ENCODE measurements around the gene GAMT.
"Not testable (repeated sequence)": the region's sequence is repeated elsewhere in the genome, so short reads cannot be mapped to it uniquely, and the experiment has no call there.

Gene GAMT

DNA sequence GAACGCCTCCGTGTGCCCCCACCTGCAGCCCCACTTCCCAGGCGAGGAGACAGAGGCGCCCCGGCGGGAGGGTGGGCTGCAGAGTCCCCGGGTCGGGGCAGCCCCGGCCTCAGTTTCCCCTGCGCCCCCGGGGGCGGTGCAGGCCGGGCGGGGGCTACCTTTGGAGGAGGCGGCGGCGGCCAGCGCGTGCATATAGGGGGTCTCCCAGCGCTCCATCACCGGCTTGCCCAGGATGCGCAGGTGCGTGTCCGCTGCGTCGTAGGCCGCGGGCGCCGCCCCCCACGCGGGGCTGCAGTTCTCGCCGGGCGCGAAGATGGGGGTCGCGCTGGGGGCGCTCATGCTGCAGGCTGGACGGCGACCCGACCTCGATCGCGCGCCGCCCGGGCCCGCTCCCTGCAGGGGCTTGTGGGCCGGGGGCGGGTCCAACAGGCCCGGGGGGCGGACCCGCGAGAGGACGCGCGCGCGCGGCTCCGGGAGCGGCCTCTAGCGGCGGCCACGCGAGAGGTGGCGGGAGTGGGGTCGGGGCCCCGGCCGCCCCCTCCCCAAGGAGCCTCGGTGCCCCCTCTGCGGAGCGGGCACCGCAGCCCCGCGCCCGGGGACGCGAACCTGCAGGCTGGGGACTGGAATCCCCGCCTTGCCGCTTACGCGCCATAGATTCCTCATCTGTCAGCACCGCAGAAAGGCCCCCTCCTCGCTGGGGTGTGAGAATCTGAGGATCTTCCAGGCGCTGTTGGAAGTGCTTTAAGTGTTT, at the start of gene GAMT:
Gene GAMT (minus strand): TSS at position 405 of the 751 bp plus-strand sequence. CDS start 66 bp downstream, at position 339.
- DNase-seq: peak; percentile 64

DNA sequence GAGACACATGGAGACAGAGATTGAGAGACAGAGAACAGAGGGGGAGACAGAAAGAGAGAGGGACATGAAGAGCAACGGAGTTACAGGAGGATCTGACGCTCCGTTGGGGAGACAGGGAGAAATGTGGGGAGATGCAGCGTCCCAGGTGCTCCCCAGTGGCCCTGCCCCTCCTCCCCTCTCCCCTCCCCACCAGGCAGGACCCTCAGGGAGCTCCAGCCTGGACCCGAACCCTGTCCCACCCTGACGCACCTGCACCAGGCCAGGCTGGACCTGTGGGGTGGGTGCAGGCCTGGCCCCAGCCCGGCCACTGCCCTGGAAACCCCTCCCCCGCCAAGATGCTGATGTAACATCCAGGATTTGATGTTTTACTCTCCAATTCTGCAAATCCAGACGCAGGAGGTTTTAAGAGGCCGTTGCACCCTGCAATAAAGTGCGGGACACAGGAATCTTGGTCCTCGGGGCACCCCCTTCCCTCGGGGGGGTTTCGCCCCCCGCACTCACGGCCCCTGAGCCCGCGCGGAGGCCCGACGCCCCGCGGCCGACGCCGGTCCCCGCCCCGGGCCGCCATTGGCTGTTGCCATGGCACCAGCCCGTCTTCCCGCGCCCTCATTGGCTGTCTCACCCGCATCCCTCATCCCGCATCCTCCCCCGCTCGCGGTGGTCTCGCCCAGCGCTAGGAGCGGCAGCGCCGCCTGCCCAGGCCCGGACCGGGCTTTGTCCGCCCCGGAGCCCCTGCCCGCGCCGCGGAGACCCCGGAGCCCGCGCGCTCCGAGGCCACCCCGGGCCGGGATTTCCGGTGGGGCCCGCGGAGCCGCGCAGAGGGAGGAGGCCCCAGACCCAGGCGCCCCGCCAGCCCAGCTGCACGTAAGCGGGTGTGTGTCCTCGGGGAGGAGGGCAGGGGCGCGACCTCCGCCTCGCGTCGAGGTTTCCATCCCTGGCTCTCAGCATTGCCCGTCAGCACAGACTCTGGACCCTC, 48.4 kb upstream of the GAMT start, which contains the start of gene APC2:
Gene APC2 (plus strand): TSS at position 655 of the 976 bp plus-strand sequence. CDS start 2,881 bp downstream, outside the sequence.
- DNase-seq: peak; percentile 94

DNA sequence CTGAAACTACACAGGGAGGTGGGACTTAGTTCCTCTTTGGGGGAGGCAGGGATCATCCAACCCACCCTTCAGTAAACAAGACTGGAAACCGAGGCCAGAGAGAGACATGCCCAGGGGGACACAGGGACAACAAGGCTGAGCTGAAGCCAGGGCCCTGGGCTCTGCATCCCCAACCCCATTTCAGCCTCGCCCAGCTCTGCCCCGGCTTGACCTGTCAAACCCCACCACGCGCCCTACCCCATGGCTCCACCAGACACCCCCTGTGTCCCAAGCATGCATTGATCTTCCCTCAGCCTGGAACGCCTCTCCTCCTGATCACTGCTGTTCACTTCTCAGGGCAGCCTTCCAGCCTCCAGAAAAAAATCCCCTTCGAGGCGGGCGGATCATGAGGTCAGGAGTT, 46.6 kb upstream of the GAMT start:
- no peak for DNase-seq

DNA sequence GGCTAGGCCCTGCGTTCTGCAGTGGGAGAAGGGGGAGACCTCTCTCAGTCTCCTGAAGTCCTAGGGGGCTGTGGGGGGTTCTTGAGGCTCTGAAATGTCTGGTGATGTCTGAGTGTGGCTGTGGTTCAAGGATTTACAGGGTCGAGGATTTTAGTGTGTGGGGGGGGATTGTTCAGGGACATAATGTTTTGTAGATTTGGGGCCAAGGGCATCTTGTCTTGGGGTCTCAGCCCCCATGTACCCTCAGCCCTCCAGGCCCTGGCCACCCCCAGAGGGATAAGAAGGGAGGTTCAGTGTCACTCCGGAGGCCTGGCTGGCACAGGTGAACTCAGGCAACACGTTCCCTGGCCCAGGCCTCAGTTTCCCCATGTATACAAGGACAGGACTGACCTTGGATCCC, 46.2 kb upstream of the GAMT start:
- no peak for DNase-seq

DNA sequence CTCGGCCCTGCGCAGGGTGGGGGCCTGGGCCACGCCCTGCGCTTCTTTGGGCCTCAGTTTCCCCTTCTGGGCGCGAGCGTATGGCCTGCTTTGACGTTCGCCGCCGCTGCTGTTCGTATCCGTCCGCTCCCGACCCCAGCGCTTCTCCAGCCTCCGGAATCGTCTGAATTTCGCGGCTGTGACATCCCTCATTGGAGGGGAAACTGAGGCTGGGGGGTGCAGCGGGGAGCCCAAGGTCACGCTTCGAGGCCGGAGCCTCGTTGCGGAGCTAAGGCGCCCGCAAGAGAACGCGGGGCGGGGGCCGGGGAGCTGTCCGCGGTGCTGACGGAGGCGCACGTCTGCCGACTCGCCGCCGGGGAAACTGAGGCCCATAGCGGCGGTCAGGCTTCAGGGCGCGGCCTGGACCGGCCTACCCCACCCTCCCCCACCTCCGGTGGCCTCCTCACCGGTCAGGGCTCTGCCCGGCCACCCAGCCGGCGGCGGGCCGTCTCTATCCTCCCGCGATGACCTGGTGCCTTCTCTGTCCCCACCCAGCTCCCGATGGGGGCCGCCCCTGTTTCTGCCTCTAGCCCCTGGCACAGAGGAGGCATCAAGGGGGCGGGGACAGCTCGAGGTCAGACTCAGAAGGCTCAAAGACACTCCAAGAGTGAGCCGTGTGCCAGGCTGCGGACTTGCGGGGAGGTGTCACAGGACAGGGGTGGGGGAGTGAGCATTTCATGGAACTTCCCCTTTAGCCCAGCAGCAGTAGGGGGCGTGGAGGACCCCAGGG, 45.6 kb upstream of the GAMT start:
- DNase-seq: peak; percentile 57

DNA sequence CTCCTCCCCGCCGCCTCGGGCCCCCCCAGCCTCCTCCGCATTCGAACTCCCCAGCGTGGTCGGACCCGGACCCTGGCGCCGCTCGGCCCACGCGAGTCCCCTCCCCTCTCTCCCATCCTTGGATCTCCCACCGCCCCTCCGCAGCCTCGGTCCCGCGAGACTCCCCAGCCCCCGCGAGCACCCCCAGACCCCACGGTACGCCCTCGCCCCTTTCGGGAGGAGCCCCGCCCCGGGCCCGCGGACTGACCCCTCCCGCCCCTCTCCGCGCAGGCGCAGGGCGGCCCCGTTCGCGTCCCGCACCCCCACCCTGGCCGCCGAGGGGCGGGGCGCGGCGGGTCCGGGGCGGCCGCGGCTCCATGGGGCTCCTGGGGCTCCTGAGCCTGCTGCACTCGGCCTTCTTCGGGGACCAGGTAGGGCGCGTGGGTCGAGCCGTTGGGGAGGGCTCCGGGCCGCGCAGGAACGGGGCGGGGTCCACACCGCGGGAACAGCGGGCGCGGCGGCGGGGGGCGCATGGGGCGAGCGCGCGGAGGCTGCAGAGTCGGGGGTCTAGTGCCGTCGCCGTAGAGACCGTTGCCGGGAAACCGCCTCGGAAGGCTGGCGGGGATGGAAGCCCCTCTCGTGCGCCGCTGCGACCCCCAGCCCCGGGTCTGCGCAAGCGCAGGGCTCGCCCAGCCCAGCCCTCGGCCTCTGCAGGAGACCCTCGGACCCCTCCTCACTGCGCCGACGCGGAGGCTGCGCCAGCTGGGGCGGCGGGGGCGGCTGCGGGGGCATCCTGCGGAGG, 44.8 kb upstream of the GAMT start:
- peak; percentile 94 for DNase-seq

DNA sequence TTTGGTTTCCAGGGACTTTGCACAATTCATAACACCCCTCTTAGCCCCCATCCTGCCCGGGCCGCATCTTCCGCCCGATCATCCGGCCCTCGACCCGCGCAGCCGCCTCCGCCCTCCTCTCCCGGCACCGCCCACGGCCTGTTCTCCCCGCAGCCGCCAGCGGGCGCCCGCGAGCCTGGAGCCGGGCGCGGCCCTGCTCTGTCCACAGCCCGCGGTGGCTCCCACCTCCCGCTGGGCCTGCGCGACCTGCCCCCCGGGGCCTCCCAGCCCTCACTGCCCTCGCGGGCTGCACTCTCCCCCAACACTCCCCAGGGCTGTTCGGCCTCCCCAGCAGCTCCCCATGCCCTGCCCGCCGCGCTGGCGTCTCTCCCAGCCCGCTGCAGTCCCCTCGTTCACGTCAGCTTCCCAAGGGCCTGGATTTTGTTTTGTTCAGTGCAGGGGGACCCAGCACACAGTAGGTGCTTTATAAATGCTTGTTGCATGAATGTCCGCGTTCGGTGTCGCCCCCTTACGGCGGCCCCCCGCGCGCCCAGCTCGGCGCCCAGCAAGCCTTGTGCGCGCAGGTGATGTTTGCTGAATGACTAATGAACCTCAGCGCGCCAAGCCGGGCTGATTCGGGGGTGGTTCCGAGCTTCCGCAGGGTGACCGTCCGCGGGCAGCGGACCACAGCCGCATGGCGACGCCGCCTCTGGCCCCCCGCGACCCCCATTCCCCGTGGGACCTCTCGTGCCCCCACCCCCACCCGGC, 44.0 kb upstream of the GAMT start:
- DNase-seq: peak; percentile 94

DNA sequence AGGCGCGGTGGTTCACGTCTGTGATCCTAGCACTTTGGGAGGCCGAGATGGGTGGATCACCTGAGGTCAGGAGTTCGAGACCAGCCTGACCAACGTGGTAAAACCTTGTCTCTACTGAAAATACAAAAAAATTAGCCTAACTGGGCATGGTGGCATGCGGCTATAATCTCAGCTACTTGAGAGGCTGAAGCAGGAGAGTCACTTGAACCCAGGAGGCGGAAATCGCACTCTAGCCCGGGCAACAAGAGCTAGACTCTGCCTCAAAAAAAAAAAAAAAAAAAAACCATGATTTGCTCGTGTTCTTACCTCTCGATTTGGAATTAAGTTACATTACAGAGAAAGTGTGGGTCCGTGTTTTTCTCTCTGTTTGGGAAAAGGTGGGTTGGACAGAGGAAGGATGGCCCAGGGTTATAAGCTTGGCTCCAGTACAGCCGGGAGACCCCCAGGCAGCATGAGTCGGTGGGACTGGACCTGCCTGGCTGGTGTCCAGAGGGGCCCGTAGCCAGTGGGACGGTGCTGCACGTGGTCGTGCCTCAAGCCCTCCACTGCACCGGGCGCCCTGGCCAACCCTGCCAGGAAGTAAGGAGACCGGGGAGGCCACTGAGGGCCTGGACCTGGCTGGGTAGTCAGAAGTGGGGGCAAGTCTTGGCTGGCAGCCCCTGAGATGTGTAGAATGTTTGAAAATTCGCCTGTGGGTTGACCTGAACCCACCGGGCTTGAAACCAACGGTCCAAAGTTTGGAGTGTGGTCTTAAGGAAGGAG, 40.5 kb upstream of the GAMT start:
- no peak for DNase-seq

DNA sequence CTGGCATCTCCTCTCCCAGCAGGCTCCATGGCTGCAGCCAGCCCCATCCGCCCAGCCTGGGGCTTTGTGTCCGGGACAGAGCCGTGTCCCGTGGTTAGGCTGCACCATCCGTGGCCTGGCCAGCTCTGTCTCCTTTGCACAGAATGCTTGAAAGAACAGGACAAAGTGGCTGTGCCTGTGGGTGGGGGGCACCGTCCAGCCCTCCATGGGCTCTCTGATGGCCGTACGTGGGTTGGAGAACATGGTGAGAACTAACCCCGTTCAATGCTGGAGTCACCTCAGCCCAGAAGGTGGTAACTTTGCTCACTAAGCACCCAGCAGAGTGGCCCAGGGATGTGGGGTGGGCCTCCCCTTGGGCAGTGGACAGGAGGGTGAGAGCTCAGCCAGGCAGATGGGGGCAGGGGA, 39.7 kb upstream of the GAMT start:
- DNase-seq: no peak

DNA sequence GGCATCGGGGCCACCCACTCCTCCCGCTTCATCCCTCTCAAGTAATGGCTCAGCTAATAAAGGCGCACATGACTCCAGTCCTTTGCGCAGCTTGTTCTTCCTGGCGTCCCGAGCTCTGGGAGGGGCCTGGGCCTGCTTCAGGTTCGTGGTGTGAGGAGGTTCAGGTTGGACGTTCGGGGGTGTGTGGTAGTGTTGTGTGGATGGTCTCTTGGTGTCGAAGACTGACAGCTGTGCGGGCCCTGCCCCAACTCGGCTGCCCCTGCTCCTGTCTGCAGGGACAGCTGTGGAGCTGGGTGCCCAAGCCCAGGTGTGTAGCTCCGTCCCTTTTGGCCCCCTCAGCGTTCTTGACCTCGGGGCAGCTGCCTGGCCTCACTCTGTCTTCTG, 39.1 kb upstream of the GAMT start:
- no peak for DNase-seq

DNA sequence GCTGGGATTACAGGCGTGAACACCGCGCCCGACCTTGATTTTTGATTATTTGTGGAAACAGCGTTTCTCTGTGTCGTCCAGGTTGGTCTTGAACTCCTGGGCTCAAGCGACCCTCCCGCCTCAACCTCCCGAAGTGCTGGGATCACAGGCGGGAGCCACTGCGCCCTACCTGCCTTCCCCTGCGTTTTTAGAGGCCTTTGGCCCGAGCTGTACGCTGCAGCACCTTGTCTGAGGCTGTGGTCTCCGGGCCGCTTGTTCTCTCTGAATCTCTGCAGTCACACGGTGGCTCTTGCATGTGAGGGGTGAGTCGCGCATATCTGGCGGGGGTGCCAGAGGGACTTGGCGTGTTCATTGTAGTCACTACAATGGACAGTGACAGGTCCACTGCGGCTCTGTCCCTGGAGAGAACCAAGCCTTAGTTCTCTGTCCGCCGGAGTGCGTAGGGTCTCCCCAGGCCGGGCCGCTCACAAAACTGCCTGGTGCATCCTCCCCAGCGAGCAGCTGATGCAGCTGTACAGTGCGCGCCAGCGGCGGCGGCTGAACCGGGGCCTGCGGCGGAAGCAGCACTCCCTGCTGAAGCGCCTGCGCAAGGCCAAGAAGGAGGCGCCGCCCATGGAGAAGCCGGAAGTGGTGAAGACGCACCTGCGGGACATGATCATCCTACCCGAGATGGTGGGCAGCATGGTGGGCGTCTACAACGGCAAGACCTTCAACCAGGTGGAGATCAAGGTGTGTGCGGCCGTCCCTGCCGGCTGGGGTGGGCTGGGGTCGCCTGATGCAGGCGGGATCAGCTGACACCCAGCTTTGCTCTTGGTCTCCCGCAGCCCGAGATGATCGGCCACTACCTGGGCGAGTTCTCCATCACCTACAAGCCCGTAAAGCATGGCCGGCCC, 38.4 kb upstream of the GAMT start:
- not testable (repeated sequence) for DNase-seq

DNA sequence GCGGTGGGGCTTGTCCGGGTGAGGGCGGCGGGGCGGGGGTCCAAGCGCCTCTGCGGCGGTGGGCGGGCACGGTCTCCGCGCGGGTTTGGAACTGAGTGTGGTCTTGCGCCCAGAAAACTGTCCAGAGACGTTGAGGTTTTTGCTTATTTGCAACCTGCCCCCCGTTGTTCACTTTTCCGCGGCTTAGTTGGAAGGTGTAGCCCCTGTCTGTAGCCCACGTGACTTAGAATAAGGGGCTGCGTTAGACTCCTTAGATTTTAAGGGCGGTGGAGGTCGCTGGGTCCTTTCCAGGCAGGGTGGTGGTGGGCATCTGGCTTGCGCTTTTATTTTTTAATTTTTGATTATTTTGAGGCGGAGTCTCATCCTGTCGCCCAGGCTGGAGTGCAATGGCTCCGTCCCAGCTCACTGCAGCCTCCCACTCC, 37.6 kb upstream of the GAMT start:
- DNase-seq: no peak

DNA sequence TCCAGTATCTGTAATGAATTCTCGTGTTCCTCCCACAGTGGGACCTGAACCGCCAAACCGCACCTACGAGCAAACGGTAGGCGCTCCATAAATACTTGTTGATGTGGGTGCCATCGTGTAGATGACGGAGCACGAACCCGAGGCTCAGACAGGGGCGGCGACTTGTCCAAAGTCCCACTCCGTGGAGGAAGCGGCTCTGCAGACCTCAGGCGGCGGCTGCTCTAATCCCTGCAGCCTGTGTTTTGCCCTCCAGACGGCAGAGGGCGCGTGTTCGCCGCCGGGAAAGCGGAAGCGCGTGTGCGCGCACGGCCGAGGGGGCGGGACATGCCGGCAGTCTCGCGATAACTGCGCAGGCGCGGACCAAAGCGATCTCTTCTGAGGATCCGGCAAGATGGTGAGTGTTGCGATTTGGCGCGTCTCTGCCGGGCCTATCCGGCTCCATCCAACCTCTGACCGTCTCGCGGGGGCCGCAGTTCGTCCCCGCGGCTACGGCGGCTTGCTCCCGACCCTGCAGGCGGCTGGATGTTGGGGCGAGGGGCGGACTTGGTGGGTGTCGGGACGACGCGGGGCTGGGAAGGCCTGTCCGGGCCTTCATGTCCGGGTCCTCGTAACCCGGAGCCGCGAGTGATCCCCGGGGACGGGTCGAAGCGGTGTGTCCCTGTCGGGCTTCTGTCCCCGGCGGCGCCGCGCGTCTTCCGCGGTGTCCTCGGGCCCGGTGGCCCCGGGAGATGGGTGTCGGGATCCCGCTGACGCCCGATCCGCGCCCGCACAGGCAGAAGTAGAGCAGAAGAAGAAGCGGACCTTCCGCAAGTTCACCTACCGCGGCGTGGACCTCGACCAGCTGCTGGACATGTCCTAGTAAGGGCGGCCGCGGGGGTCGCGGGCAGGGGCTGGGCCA, 36.9 kb upstream of the GAMT start, which contains the start of gene RPS15:
Gene RPS15 (plus strand): TSS at position 362 of the 898 bp plus-strand sequence. CDS start 30 bp downstream, at position 392.
- DNase-seq: peak; percentile 98

DNA sequence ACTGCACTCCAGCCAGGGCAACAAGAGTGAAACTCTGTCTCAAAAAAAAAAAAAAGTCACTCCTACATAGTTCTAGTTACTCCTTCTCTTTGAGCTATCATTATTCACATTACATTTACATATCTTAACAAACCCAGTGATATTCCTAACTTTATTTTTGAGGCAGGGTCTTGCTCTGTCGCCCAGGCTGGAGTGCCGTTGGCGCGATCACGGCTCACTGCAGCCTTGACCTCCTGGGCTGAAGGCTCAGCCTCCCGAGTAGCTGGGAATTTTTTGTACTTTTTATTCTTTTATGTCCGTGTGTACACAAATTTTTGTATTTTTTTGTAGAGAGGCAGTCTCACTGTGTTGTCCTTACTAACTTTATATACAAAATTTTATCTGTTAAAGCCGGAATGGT, 36.3 kb upstream of the GAMT start:
- DNase-seq: no peak

DNA sequence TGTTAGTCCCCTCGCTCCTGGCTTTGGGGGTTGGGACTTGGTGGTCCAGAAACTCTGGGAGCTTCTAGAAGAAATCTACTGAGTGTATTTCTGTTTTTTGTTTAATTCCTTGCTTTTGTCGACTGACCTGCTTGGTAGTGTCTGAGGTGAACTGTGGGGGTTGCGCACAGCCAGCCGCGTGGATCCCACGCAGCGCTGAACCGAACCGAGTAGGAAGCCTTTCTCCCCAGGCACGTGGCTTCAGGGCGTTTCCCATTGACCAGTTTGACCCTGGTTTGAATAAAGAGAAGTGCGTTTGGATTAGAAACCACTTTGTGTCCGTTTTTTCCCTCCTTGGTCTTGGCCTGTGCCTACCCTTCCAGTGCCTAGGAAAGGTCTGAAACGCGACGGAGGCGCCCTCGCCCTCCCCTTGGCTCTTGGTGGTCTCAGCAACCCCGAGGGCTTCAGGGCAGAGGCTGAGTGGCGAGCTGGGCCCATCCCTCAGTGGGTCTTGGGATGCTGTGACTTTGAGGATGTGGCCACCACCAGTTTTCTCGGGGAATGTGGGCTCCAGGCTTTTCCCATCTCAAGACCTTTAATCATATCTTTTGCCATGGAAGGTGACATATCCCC, 34.1 kb upstream of the GAMT start:
- DNase-seq: no peak

DNA sequence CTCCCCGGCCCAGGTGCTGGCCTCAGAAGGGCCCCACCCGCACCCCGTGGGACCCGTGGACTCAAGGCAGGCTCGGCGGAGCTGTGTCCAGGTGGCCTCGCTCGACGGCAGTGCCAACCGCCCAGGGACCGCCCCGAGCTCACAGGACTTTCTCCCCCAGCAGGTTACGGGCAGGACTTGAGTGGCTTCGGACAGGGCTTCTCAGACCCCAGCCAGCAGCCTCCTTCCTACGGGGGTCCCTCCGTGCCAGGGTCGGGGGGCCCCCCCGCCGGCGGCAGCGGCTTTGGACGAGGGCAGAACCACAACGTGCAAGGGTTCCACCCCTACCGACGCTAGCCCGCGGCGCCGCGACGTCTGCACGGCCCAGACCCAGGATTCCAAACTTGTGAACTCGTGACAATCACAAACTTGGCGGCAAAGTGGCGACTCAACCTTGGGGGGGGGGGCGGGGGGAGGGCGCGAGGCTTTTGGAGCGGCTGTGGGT, 33.3 kb upstream of the GAMT start:
- DNase-seq: no peak

DNA sequence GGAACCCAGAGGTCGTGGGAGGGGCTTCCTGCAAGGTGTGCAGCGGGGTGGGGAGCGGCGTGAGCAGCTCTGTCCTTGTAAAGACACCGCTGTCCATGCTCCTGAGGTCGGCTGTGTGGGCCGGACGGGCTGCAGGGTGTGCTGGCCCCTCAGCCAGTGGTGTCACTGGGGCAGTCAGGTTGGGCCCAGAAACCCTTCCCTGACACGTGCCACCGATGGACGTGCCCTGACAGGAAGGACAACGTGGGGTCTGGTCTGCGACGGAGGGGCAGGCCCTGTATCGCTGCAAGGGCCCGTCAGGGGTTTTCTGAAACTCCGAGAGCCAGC, 32.7 kb upstream of the GAMT start:
- DNase-seq: no peak
